H1 (cell line): Measurements from ENCODE around the gene HSPA4L.

Experiments
- NRF1 ChIP-seq: IDR thresholded peaks from 2 replicates; pipeline ENCODE4 v1.6.1; 2011; ENCODE audit warnings: mild to moderate bottlenecking, low read depth, low read length, improper control_type of control experiment
- TF ChIP-seq, protein P1 (sequence below), 3 experiments: IDR thresholded peaks; 1 replicate in 2 of 3; 2 replicates in 1 of 3; pipeline versions ENCODE4 v1.5.1 to v1.6.1; 2011; ENCODE audit warnings: low read length in 3 of 3, mild to moderate bottlenecking in 3 of 3, inconsistent platforms in 2 of 3, low read depth in 1 of 3, moderate library complexity in 1 of 3; ENCODE audit not compliant: insufficient read depth in 1 of 3; ENCODE audit errors: control extremely low read depth in 1 of 3

DNA sequence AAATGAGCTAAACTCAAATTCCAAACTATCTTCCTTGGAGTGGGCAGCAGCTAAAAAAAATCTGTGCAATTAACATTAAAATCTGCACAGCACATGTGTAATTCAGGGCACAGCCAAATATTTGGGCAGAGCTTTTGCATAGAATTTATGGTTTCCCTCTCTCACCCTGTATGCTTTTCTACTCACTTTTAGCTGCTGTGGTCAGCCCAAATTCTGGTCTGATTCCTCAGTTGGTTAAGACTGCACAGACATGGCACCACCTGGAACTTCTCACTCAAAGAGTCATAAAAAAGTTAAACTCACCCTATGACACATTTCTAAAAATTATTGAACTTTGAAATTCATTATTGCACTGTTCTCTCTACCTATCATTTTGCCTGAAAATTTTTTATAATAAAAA is 93.7 kb downstream of the HSPA4L start:
- no peak for TF ChIP-seq NRF1
- TF ChIP-seq, protein P1, sequence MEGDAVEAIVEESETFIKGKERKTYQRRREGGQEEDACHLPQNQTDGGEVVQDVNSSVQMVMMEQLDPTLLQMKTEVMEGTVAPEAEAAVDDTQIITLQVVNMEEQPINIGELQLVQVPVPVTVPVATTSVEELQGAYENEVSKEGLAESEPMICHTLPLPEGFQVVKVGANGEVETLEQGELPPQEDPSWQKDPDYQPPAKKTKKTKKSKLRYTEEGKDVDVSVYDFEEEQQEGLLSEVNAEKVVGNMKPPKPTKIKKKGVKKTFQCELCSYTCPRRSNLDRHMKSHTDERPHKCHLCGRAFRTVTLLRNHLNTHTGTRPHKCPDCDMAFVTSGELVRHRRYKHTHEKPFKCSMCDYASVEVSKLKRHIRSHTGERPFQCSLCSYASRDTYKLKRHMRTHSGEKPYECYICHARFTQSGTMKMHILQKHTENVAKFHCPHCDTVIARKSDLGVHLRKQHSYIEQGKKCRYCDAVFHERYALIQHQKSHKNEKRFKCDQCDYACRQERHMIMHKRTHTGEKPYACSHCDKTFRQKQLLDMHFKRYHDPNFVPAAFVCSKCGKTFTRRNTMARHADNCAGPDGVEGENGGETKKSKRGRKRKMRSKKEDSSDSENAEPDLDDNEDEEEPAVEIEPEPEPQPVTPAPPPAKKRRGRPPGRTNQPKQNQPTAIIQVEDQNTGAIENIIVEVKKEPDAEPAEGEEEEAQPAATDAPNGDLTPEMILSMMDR (IDR thresholded peaks at IDR 0.05; ENCODE audit: control extremely low read depth in 1 of 3, insufficient read depth in 1 of 3, low read depth in 1 of 3, low read length in 3 of 3): no peak
